Esophagus muscularis mucosa (tissue), 4 donors: ENCODE data around the gene DAZAP2.

Experiments used
- CTCF ChIP-seq, 3 experiments: fragments of 200-600 bp in 2 of 3; fragments of 450-650 bp in 1 of 3; sonication (generic) in 2 of 3; IDR thresholded peaks; one replicate each; pipeline ENCODE4 v1.5.1; 2017 to 2019; ENCODE audit warnings: antibody characterized with exemption in 3 of 3, mild to moderate bottlenecking in 2 of 3, moderate library complexity in 1 of 3
- EP300 ChIP-seq: sonication (generic); formaldehyde crosslinking; IDR thresholded peaks from one replicate; pipeline ENCODE4 v1.6.1; 2017; ENCODE audit warnings: antibody characterized with exemption
- POLR2A ChIP-seq: fragments of 450-650 bp; IDR thresholded peaks from one replicate; pipeline ENCODE4 v1.6.1; 2017; ENCODE audit warnings: antibody characterized with exemption, moderate library complexity, mild to moderate bottlenecking, low read depth
- POLR2AphosphoS5 ChIP-seq, 2 donors: sonication (generic); formaldehyde crosslinking; IDR thresholded peaks; one replicate each; pipeline ENCODE4 v1.6.1; 2017; ENCODE audit warnings: antibody characterized with exemption in 2 of 2

- TF ChIP-seq POLR2A (no peak), CTCF (IDR thresholded peaks at IDR 0.05) (no peak), EP300 (no peak), POLR2AphosphoS5 (IDR thresholded peaks at IDR 0.05) (no peak)
Observed at GRCh38 chr12:51242120-51242519, 3.5 kb downstream of the DAZAP2 start.
